GM03348 (cell line): Measurements from ENCODE around the gene HIP1.
A peak's percentile ranks its signal among the peaks of the same experiment; 100 is the strongest.
"Not testable (repeated sequence)": the region's sequence is repeated elsewhere in the genome, so short reads cannot be mapped to it uniquely, and the experiment has no call there.

ENCODE experiments used
- DNase-seq: peaks from one replicate; pipeline ENCODE4 v3.0.0; 2012; ENCODE audit warnings: low spot score

The HIP1 gene

DNA sequence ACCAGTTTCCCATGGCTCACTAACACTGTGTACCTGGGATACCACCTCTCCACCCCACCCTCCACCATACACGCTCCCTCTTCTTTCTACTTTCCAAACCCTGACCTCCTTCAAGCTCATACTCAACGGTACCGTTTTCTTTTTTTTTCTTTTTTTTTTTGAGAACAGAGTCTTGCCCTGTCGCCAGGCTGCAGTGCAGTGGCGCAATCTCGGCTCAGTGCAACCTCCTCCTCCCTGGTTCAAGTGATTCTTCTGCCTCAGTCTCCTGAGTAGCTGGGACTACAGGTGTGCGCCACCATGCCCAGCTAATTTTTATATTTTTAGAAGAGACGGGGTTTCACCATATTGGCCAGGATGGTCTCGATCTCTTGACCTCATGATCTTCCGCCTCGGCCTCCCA, 129.3 kb downstream of the HIP1 start:
- DNase-seq: not testable (repeated sequence)

DNA sequence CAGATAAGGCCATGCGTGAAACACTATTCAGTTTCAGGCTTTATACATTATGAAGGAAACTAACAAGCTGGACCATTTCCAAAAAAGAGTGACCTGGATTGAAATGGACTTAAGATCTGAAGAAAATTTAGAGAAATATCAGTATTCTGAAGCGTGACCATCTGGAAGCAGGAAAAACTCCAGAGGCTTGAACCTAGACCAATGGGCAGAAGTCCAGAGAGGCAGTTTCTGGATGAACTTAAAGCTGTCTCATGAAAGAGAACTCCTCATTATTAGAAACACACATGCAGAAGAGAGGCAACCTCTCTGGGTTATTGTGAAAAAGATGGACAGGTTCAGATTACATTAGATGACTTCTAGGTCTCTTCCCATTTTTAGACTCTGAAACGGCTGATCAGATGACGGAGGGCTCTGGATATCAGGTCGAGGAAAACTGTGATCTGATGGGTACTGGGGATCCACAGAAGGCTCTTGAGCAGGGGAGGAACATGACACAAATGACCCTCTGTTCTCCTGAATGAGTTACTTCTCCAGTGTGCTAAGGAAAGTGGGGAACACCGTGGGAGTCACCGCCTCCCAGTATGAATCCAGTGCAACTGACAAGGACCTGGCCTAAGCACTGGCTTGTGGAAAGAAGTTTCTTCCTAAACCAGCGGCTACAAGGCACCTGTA, 130.2 kb downstream of the HIP1 start:
- DNase-seq: no peak

DNA sequence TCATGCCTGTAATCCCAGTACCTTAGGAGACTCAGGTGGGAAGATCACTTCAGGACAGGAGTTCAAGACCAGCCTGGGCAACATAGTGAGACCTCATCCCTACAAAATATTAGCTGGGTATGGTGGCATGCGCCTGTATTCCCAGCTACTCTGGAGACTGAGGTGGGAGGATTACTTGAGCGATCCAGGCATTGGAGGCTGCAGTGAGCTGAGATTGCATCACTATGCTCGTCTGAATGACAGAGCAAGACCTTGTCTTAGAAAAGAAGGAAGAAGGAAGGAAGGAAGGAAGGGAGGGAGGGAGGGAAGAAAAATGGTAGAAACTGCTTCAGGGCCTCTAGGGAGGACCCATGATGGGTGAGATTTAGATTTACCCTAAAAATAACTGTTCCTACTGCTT, 134.3 kb downstream of the HIP1 start:
- no peak for DNase-seq

DNA sequence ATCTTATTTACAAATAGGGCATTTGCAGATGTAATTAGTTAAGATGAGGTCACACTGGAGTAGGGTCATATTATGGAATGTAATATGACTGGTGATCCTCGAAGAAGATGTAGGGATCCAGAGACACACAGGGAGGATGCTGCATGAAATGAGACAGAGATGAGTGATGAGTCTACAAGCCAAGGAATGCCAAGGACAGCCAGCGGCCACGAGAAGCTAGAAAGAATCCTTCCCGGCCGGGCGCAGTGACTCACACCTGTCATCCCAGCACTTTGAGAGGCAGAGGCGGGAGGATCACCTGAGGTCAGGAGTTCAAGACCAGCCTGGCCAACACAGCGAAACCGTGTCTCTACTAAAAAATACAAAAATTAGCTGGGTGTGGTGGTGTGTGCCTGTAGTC, 135.9 kb downstream of the HIP1 start:
- not testable (repeated sequence) for DNase-seq

DNA sequence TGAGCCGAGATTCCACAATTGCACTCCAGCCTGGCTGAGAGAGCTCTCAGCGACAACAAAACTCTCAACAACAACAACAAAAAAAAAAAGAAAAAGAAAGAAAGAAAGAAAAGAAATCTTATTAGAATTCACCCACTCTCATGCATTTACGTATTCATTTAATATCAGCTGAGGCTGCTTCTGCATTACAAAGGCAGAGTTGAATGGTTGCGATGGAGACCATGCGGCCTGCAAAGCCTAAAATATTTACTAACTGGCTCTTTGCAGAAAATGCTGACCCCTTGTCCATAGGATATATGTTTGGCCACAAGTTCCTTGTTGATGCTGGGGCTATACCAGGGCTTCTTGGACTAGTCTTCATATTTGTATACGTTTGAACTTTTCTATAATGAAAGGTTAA, 137.2 kb downstream of the HIP1 start:
- DNase-seq: no peak

DNA sequence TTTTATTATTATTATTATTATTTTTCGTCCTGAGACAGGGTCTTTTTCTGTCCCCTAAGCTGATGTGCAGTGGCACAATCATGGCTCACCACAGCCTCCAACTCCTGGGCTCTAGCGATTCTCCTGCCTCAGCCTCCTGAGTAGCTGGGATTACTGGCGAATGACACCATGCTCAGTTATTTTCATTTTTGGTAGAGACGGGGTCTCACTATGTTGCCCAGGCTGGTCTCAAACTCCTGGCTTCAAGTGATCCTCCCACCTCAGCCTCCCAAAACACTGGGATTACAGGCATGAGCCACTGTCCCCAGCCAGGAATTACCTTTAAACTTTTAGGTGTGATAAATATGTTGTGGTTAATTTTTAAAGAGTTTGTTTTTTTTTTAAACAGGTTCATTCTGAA, 138.0 kb downstream of the HIP1 start:
- DNase-seq: not testable (repeated sequence)

DNA sequence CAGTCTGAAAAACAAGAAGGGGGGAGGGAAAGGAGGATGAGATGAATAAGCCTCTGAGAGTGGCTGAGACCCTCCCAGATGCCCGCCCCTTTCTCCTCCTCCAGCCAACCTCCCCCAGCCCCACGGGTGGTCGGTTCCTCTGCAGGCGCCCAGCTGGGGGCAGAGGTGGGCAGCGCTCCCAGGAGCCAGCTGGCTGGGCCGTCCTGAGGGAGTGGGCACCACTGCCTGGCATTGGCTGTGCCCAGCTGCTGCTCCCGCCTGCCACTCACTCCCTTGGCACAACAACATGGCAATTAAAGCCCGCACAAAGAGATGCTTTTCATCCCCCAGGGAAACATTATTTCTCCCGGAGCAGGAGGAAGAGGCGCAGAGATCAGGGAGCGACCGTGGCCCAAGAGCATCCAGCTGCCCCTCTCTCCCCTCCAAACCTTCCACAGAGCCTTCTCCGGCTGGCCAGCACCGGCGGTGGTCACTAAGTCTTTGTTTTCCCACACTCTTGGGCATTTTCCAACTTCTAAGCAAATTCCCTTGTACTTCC, 139.4 kb downstream of the HIP1 start:
- DNase-seq: no peak

DNA sequence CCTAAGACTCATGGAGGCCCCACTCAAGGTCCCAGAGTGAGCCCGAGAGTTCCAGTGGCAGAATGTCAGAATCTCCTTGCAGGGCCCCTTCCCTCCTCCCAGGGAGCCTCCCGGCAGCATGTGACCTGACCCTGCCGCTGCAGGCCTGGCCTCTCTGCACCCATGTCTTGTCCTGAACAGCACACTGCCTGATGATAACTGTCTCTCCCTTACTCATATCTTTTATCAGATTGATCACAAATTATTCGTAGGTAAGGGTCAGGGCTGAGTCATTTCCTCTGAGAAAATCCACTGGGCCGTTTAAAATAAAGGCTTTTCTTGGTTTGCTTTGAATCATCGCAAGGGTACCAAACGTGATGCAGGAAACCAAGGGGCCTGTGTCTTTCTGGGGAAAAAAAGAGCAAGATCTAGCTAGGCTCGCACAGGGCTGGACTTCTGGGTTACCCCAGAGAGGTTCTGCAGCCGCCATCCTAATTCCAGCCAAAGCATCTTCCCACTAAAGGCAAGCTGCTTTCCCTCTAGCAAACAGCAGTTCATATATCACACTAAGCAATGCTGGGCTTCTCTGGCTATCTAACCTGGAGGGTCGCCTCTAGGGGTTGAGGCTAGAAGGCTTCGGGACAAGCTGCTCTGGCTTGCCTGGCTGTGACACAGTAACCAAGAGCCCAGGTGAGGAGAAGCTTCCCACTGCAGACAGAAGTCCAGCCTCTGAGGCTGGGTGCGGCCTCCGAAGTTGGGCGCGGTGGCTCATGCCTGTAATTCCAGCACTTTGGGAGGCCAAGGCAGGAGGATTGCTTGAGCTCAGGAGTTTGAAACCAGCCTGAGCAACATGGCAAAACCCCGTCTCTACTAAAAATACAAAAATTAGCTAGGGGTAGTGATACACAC, 141.8 kb downstream of the HIP1 start:
- DNase-seq: no peak

DNA sequence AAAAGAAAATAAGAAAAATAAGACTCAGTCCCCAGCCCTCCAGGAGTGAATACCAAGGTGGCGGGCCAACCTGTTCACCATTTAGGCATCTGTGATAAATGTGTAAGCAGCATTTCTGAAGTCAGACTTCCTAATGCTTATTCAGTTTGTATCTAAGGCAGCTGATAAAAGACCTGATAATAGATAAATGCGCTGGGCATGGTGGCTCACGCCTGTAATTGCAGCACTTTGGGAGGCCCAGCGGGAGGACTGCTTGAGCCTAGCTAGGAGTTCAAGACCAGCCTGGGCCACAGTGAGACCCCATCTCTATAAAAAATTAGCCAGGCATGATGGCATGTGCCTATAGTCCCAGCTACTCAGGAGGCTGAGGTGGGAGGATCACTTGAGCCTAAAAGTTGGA, 143.0 kb downstream of the HIP1 start:
- no peak for DNase-seq

DNA sequence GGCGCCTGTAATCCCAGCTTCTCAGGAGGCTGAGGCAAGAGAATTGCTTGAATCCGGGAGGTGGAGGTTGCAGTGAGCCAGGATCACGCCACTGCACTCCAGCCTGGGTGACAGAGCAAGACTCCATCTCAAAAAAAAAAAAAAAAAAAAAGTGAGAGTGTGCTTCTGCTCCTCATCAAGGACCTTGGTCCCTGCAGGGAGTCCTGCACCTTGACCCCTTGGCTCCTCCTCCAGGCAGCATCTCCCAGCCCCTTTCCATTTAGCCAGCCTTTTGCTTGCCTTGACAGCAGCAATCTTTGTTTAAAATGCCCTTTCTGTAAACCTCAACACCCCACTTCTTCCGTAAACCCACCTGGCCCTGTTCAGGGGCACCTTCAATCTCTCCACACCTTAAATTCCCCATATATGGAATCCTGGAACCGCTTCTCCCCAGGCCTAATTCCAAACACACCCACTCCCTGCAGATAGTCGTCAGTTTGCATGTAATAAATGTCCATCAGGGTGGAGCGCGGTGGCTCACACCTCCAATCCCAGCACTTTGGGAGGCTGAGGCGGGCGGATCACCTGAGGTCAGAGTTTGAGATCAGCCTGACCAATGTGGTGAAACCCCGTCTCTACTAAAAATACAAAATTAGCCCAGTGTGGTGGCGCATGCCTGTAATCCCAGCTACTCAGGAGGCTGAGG, 145.1 kb downstream of the HIP1 start:
- not testable (repeated sequence) for DNase-seq

DNA sequence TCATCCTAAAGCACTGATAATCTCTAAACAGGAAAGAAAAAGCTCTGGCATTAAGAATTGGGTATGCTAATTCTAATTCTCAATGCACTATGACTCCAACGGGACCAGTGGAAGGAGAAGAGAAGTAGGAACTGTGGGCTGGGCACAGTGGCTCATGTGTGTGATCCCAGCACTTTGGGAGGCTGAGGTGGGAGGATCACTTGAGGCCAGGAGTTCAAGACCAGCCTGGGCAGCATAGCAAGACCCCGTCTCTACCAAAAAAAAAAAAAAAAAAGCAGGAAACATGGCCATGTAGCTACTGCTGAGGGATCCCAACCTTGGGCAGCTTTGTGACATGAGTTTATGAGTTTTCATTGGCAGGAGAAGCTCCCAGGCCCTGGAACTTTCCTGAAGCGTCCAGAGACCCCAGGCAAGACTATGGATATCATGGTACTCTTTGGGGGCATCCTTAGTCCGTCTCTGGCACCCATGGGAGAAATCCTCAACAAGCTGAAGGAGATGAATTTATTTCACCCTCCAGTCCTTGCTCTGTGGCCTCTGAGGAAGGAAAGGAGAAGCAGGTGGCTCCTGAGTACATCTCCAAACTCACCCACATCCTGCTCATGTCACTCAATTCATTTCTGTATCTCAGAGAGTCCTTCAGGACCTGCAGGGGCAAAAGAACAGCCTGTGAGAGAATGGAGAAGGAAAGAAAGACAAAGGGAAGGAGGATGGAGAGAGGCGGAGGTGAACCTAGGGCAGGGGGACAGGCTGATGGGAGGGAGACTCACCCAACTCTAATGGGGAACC, 147.1 kb downstream of the HIP1 start:
- DNase-seq: no peak

DNA sequence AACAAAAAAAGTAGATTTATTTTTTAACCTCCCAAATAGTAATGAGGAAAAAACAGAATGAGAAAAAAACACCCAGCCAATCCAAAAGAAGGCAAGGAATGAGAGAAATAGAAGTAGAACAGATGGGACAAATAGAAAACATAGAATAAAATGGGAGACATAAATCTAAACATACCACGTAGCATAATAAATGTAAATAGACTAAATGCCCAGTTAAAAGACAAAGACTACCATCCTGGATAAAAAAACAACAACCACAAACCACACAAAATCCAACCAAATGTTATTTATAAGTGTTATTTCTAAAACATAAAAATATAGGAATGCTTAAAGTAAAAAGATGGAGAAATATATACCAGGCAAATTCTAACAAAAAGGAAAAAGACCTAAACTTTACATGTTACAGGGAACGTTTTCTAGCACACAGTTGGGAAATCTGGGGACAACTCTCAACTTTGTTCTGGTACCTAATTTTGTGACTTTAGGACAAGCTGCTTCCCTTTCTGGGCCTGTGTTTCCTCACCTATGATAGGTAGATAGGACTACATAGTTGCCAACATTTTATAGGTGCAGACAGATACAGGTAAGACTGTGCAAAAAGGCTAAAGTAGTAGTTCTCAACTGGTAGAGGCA, 148.3 kb downstream of the HIP1 start:
- DNase-seq: no peak

DNA sequence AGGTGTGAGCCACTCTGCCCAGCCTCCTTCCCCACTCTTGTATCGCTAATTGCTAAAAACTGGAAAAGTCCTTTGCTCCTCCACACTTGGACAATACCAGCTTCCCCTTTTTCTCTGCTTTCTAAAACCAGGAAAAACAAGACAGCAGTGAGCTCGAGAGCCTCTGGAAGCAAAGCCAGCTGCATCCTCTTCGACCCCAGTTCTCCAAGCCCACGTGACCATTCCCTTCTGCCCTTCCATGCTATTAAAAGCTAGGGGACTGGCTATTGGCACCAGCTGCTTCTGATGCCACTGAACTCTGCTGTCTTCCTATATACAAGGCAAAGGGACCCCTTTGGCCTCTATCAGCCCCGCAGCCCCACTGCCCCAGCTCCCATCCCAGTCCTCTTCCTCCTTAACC, 154.4 kb downstream of the HIP1 start:
- no peak for DNase-seq

DNA sequence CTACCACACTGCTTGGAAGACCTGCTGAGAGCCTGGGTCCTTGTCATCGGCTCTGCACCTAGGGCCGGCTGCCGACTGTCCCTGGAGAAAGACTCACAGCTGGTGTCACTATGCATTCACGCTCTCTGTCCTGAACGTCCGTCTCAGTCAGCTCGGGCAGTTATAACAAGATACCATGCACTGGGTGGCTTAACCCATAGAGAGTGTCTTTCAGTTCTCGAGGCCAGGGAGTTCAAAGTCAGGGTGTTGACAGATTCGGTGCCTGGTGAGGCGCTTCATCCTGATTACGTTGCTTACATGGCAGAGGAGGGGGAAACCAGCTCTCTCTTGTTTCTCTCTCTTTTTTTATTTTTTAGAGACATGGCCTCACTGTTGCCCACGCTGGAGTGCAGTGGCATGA, 155.5 kb downstream of the HIP1 start:
- DNase-seq: no peak

DNA sequence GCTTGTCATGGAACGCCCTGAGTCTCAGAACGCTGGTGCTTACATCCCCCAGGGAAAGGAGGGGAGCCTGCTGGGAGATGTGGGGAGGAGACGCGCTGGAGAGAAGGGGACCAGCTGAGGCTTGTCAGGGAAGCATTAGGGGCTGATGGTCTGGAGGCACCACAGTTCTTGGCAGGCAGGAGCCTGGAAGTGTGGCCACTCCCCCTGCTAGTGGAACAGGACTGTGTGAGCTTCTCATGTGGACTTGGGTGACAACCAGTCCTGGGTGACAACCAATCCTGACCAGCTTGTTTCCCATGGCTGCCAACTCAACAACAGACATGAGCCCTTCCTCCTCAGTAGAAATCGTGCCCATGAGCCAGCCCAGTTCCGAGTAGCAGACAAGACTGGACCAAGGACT, 158.8 kb downstream of the HIP1 start:
- DNase-seq: no peak

DNA sequence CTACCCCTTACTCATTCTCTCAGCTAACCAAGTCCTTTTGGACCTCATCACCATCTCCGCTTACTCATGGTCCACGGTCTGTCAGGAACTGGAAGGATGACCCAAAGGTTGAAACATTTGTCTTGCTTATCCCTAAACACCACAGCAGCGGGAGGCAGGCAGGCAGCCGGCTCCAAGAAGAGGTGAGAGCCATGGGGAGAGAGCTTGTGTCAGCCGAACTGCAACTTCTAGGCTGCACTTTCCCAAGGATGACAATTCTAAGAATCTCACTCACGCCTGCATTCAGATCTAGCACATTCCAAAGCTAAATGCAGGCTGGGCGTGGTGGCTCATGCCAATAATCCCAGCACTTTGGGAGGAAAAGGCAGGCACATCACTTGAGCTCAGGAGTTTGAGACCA, 160.7 kb downstream of the HIP1 start:
- DNase-seq: no peak

DNA sequence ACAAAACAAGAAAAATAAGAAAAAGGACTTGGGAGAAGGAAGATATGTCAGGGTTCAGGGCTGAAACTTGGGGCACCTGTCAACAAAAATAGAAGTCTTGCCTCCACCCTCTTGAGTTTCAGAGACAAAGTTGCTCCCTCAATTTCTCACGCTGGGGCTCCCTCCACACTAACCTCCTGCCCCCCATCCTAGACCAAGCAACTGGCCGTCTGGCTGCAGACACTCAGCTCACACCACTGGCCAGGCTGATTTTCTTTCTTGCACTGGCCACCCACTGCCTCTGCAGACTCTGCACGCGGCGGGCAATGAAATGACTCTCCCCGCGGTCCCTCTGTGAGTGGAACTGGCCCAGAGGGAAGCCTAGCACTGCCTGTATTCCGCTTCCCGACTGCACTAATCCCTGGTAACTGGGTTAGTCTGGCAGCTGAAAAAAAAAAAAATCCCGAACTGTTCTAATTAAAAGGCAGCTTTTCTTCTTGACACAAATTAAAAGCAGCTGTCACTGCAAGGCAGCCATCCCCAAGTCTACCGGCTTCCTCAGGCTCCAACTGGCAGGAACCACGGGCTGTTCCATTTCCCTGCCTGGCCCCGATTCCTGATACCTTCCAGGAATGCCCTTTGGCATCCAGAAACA, 163.1 kb downstream of the HIP1 start:
- DNase-seq: peak; percentile 59

DNA sequence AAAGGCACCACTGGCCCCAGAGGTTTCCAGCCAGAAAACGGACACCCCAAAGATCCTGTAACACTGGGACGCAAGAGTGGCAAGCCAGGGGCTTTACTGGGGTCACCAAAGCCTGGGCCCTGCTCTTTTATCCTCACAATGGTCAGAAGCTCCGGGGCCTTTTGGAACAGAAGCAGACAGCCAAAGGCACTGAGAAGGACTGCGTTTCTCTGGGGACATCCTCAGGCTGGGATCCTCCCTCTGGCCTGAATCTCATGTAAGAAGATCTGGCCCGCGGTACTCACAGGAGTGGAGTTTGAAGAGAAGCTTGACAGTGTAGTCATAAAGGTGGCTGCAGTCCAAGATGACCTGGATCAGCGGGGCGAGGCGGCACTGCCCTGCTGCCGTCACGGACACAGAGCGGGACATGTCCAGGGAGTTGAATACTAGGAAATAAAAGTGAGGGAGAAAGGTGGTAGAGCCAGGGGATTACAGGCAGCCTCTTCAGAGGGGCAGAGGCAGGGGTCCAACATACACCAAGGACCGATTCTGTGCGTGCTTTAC, 165.2 kb downstream of the HIP1 start:
- no peak for DNase-seq

DNA sequence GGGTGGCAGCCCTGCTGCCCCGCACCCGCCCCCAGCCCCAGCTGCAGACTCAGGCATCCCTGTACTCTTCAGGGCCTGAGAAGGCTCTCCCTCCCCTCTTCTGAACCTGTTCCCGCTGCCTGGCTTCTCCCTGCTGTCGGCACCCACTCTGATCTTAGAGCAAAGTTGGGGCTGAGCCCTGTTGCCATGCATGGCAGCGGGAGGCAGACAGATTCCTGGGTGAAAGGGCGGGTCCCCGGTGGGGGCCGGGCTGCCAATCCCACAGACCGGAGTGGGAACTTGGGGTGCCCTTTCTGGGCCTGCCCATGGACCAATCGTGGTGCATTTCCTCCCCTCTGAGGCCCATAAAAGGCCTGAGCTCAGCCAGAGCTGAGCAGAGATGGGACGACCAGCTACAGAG, 165.9 kb downstream of the HIP1 start:
- DNase-seq: no peak

DNA sequence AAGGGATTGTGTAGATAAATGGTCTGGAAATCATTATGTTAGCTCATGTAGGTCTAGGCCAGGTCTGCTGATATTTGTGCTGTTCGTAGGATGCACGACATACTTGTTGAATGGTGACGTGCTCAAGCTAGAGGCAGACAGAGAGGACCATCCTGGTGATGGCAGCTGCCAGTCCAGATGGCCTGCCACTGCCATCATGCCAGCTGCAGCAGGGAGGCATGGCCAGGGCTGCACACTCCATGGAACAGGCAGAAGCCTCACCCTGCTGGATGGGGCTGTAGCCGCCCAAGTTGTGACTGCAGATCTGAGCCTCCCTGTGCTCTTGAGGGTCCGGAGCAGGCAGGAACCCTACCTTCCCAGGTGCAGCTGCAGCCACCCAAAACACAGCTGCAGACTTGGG, 166.3 kb downstream of the HIP1 start:
- no peak for DNase-seq

DNA sequence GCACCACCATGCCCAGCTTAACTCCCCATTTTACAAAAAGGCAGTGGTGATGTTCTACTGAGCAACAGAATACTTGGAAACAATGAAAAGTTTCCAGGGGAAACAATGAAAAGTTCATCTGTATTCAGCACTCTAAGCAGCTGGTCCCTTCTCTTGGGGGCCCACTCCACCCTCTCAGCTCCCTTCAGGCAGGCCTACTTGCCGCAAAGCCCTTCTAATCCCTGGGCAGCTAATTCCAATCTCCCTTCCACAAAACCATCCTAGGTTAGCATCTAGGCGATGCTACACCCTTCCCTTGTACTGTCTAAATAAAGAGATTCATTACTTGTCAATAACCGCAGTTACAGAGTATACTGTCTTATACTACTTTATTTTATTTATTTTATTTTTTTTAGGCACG, 167.5 kb downstream of the HIP1 start:
- no peak for DNase-seq
